ENCODE results near the gene TBR1.

TBR1 gene

GRCh38 chr2:161374446-161374845 lies 41.7 kb upstream of the TBR1 start:
- H3K27ac ChIP-seq: no peak overlapping the region
- POLR2A ChIA-PET (ENCODE audit: low non-redundant PET): no interaction called here
- TF ChIP-seq, protein P1, sequence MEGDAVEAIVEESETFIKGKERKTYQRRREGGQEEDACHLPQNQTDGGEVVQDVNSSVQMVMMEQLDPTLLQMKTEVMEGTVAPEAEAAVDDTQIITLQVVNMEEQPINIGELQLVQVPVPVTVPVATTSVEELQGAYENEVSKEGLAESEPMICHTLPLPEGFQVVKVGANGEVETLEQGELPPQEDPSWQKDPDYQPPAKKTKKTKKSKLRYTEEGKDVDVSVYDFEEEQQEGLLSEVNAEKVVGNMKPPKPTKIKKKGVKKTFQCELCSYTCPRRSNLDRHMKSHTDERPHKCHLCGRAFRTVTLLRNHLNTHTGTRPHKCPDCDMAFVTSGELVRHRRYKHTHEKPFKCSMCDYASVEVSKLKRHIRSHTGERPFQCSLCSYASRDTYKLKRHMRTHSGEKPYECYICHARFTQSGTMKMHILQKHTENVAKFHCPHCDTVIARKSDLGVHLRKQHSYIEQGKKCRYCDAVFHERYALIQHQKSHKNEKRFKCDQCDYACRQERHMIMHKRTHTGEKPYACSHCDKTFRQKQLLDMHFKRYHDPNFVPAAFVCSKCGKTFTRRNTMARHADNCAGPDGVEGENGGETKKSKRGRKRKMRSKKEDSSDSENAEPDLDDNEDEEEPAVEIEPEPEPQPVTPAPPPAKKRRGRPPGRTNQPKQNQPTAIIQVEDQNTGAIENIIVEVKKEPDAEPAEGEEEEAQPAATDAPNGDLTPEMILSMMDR (conservative IDR thresholded peaks at IDR 0.05; ENCODE audit: low read depth): no peak
- CTCF ChIA-PET: interaction anchor here (0.6 kb wide), 1 partner anchor 28 kb away, joined by 3 read pairs; no protein-coding TSS in a partner anchor
- no peak for DNase-seq (ENCODE audit: low spot score)

DNA sequence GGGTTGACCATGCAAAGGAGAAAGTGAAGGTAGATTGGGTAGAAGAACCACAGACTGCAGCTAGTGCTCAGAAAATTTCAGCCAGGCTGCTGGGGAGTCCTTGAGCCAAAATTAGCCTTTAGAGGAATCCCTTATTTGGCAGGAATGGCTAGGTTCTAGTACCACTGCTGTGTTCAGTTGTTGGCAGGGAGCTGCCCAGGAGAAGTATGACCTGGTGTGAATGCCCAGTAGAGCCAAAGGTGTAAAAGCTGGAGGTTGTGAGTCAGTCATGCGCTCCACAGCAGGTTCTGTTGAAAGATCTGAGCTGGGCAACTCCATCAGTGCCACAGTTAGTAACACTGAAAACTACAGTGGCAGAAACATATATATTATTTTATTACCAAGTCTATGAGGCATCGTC lies 36.4 kb upstream of the TBR1 start:
- ChIA-PET CTCF (no interaction called here), POLR2A (ENCODE audit: low non-redundant PET) (no interaction called here)
- DNase-seq (ENCODE audit: low spot score): no peak
- TF ChIP-seq, protein P1 (conservative IDR thresholded peaks at IDR 0.05; ENCODE audit: low read depth): no peak
- H3K27ac ChIP-seq: no peak overlapping the region

DNA sequence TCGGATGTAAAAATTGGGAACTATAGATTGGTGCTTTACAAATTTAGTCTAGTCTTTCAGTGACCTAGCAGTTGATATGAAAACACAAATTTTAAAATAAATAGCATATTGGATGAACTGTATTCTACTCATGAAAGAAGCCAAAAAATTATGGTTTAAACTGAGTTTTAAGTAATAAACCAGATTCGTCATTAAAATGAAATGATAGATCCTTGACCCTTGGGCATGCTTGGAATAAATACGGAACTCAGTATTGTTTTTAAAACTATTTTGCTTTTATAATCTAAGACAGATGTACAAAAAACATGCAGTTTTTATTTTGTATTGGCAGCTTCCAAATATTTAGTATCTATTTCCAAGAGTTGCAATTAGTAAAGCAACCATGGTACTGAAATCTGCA lies 34.6 kb upstream of the TBR1 start:
- ChIA-PET POLR2A (ENCODE audit: low non-redundant PET) (no interaction called here), CTCF (no interaction called here)
- TF ChIP-seq, protein P1 (conservative IDR thresholded peaks at IDR 0.05; ENCODE audit: low read depth): no peak
- H3K27ac ChIP-seq: no peak overlapping the region
- no peak for DNase-seq (ENCODE audit: low spot score)

GRCh38 chr2:161382747-161383146 lies 33.4 kb upstream of the TBR1 start:
- no peak overlapping the region for H3K27ac ChIP-seq
- CTCF ChIA-PET: interaction anchor here (0.6 kb wide), 2 partner anchors 10 to 1002 kb away, joined by 3 to 4 read pairs; no protein-coding TSS in a partner anchor

GRCh38 chr2:161384864-161385263 lies 31.2 kb upstream of the TBR1 start:
- no peak for DNase-seq (ENCODE audit: low spot score)
- no peak overlapping the region for H3K27ac ChIP-seq
- CTCF ChIA-PET: no interaction called here
- POLR2A ChIA-PET (ENCODE audit: low non-redundant PET): interaction anchor here (1.1 kb wide), 1 partner anchor 77 kb away, joined by 3 read pairs; the partner anchor contains the start of gene PSMD14
- TF ChIP-seq, protein P1 (conservative IDR thresholded peaks at IDR 0.05; ENCODE audit: low read depth): no peak

More at GRCh38 chr2:161382747-161383146, 33.4 kb upstream of the TBR1 start:
- no peak for DNase-seq (ENCODE audit: low spot score)
- POLR2A ChIA-PET (ENCODE audit: low non-redundant PET): no interaction called here
- TF ChIP-seq, protein P1 (conservative IDR thresholded peaks at IDR 0.05; ENCODE audit: low read depth): no peak

DNA sequence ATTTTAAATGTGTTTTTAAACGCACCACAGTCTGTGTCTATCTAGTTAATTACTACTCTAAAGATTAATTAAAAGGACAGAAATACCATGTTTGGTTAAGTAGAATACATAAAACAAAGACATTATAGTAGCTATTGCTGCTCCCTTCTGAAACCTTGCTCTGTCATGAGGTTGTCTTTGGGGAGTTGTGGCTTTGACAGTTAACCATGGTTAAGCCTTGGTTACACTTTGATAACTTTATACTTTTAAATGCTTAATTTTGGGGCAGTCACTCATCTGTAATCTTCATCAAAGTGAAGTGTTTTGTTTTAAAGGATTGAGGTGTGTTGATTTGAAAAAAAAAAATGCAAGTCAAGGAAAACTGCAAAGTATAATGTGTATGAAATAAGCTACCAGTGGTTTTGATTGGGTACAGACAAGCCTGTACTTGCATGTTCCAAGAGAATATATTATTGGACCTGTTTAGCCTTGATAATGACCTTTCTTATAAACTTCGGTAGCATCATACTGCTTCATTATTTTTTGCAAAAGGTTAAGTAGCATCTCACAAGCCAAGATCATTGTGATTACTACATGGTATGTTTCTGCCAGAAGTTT lies 29.8 kb upstream of the TBR1 start:
- H3K27ac ChIP-seq: no peak overlapping the region
- no peak for DNase-seq (ENCODE audit: low spot score)
- ChIA-PET CTCF (interaction anchor here (0.6 kb wide), 1 partner anchor 9 kb away, joined by 3 read pairs; no protein-coding TSS in a partner anchor), POLR2A (ENCODE audit: low non-redundant PET) (no interaction called here)
- TF ChIP-seq, protein P1 (conservative IDR thresholded peaks at IDR 0.05; ENCODE audit: low read depth): no peak
